ENCODE data around the gene USP44. TPM values are rescaled to one million over a fixed set of nuclear protein-coding genes. Genes with fewer than 3 reads are reported as not detected.

USP44 gene
- polyA plus RNA-seq, 1 donor from 2014 or later, result 3.7 TPM

DNA sequence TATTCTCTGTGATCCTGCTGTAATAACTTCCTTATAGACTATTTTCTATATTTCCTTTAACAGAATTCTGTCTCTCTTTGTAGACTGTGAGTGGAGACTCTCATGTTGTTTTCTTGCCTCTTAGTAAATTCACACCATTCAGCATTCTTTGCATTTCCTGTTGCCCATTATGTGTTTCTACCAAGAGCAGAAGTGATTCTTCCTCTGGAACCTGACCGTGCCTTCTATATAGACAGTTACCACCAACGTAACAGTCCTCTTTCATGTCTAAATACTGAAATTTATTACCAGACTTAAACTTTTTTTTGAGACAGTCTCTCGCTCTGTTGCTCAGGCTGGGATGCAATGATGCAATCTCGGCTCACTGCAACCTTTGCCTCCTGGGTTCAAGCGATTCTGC, 46.2 kb downstream of the USP44 start:
- no peaks in the 10 kb centered on the region for H3F3A ChIP-seq (ENCODE audit: insufficient read depth, low read length, poor library complexity, severe bottlenecking)
- no peak overlapping the region for H3K4me2 ChIP-seq (ENCODE audit: low read length)
- H3K36me3 ChIP-seq (ENCODE audit: insufficient read depth, low read length), result peaks cover 6% of the 10 kb centered on the region
- H4K20me1 ChIP-seq (ENCODE audit: insufficient read depth), result no peaks in the 10 kb centered on the region
- no peaks in the 10 kb centered on the region for H3K9me2 ChIP-seq (ENCODE audit: insufficient read depth, low read length)
- no peak overlapping the region for H2AFZ ChIP-seq (ENCODE audit: low read depth, low read length)
- no peaks in the 10 kb centered on the region for H3K9me3 ChIP-seq (ENCODE audit: low read length)
- H3K27me3 ChIP-seq (ENCODE audit: insufficient read depth, low read depth, low read length), result no peaks in the 10 kb centered on the region
- H3K79me2 ChIP-seq (replicated peaks; ENCODE audit: insufficient read depth, low read length), result no peaks in the 10 kb centered on the region
- TF ChIP-seq SMC3 (conservative IDR thresholded peaks at IDR 0.05; ENCODE audit: poor library complexity) (no peak), CTCF (IDR thresholded peaks at IDR 0.05; ENCODE audit: poor library complexity, severe bottlenecking) (no peak), EP300 (conservative IDR thresholded peaks at IDR 0.05; ENCODE audit: poor library complexity, severe bottlenecking) (no peak), RAD21 (conservative IDR thresholded peaks at IDR 0.05) (no peak), POLR2AphosphoS5 (IDR thresholded peaks at IDR 0.05) (no peak), TAF1 (IDR thresholded peaks at IDR 0.05; ENCODE audit: low read depth) (no peak), EZH2 (IDR thresholded peaks at IDR 0.05; ENCODE audit: borderline replicate concordance, insufficient read depth, low read length, poor library complexity, severe bottlenecking) (no peak)
- no peak overlapping the region for H3K9ac ChIP-seq (ENCODE audit: low read length)
- H3K27ac ChIP-seq (ENCODE audit: low read length), result no peak overlapping the region
- no peak overlapping the region for H3K4me3 ChIP-seq (ENCODE audit: low read length)

- Histone ChIP-seq H3K4me2 (ENCODE audit: low read length) (no peak overlapping the region), H3F3A (ENCODE audit: insufficient read depth, low read length, poor library complexity, severe bottlenecking) (no peaks in the 10 kb centered on the region), H3K79me2 (replicated peaks; ENCODE audit: insufficient read depth, low read length) (no peaks in the 10 kb centered on the region), H3K36me3 (ENCODE audit: insufficient read depth, low read length) (peaks cover 11% of the 10 kb centered on the region), H3K27me3 (ENCODE audit: insufficient read depth, low read depth, low read length) (no peaks in the 10 kb centered on the region), H4K20me1 (ENCODE audit: insufficient read depth) (no peaks in the 10 kb centered on the region), H3K27ac (ENCODE audit: low read length) (no peak overlapping the region), H3K4me3 (ENCODE audit: low read length) (no peak overlapping the region), H3K9me2 (ENCODE audit: insufficient read depth, low read length) (no peaks in the 10 kb centered on the region), H3K9ac (ENCODE audit: low read length) (no peak overlapping the region), H2AFZ (ENCODE audit: low read depth, low read length) (no peak overlapping the region), H3K9me3 (ENCODE audit: low read length) (no peaks in the 10 kb centered on the region)
- TF ChIP-seq SMC3 (conservative IDR thresholded peaks at IDR 0.05; ENCODE audit: poor library complexity) (no peak), EP300 (conservative IDR thresholded peaks at IDR 0.05; ENCODE audit: poor library complexity, severe bottlenecking) (no peak), REST (IDR thresholded peaks at IDR 0.05; ENCODE audit: borderline replicate concordance) (no peak), MXI1 (conservative IDR thresholded peaks at IDR 0.05; ENCODE audit: poor library complexity, severe bottlenecking) (no peak), POLR2AphosphoS5 (IDR thresholded peaks at IDR 0.05) (no peak)
Observed at GRCh38 chr12:95504140-95504539, 47.1 kb downstream of the USP44 start.

DNA sequence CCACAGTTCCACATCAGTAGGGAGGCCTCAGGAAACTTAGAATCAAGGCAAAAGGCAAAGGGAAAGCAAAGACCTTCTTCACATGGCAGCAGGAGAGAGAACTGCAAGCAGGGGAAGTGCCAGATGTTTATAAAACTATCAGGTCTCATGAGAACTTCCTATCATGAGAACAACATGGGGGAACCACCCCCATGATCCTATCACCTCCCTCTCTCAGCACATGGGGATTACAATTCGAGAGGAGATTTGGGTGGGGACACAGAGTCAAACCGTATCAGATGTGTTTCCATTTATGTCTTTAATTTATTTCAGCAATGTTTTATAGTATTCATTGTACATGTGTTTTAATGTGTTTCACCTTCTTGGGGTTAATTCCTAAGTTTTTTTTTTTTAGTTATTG, 51.5 kb downstream of the USP44 start:
- Histone ChIP-seq H3F3A (ENCODE audit: insufficient read depth, low read length, poor library complexity, severe bottlenecking) (no peaks in the 10 kb centered on the region), H3K79me2 (replicated peaks; ENCODE audit: insufficient read depth, low read length) (no peaks in the 10 kb centered on the region), H3K36me3 (ENCODE audit: insufficient read depth, low read length) (peaks cover 27% of the 10 kb centered on the region), H3K27me3 (ENCODE audit: insufficient read depth, low read depth, low read length) (no peaks in the 10 kb centered on the region), H3K9me2 (ENCODE audit: insufficient read depth, low read length) (no peaks in the 10 kb centered on the region), H3K4me2 (ENCODE audit: low read length) (no peak overlapping the region), H3K27ac (ENCODE audit: low read length) (no peak overlapping the region), H4K20me1 (ENCODE audit: insufficient read depth) (no peaks in the 10 kb centered on the region), H3K9me3 (ENCODE audit: low read length) (peaks cover 3% of the 10 kb centered on the region), H2AFZ (ENCODE audit: low read depth, low read length) (no peak overlapping the region), H3K9ac (ENCODE audit: low read length) (no peak overlapping the region), H3K4me3 (ENCODE audit: low read length) (no peak overlapping the region)
- no peak for TF ChIP-seq RAD21 (conservative IDR thresholded peaks at IDR 0.05)
- TF ChIP-seq EP300 (conservative IDR thresholded peaks at IDR 0.05; ENCODE audit: poor library complexity, severe bottlenecking), result no peak

Data from neural cell (in vitro differentiated cells).